NCI-H460 (cell line): Measurements from ENCODE around the gene PCDH9. TPM values are rescaled to one million over a fixed set of nuclear protein-coding genes. Genes with fewer than 3 reads are reported as not detected.

Source experiments
- DNase-seq: peaks from one replicate; pipeline ENCODE4 v3.0.0-alpha.2; 2016; ENCODE audit warnings: low read depth; ENCODE audit errors: extremely low read depth
- total RNA-seq: library from RNA; depleted of rRNA; stranded (reverse); fragments of >200 nt; shearing (Covaris generic); gene quantifications from 2 replicates; pipeline ENCODE4 v1.2.3, GENCODE V29; 2014

PCDH9 gene
- total RNA-seq, 1 experiment from 2014 or later, result 3.0 TPM

DNA sequence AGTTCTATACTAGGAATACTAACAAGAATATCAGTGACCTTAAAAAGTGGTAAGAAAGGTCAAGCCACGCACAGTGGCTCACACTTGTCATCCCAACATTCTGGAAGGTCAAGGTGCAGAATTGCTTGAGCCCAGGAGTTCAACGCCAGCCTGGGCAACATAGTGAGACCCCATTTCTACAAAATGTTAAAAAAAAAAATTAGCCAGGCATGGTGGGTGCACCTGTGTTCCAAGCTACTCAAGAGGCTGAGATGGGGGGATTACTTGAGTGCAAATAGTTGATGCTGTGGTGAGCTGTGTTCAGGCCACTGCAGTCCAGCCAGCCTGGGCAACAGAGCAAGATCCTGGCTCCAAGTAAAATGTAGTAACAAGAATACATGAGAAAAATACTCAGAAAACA lies 61.8 kb downstream of the PCDH9 start:
- DNase-seq, result no peak

DNA sequence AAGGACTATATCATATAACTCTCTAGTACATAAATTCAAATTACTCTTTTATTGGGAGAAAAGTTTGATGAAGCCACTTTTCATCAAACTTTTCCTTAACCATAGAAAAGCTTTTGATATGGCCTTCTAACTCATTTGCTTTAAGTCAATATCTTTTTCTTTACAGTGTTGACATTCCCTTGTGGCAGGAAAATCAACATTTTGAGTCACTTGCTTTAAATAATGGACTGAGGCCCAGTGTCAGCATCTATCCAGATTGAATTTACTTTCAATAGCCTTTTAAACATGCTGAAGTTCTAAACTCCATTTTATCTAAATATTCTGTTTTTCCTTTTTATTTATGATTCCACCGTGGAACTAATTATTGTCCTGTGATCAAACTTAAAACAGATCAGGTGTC lies 62.7 kb downstream of the PCDH9 start:
- DNase-seq, result no peak

DNA sequence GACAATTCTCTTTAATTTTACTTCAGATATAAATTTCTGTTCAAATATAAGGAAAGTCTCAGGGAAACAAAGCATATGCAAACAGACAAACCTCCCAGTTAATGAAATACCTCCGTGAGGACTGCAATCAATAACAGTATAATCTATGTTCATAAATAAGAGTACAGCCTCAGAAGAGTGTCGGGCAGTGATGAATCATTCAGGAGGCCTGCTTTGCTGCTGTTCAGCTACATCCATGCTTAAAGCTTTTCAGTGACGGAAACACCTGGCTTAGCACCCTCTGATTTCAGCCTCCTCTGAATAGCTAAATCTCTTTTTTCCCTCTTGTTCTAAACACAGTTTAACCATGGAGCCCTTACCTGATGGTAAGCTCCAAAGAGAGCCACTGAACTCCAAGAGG lies 69.0 kb downstream of the PCDH9 start:
- DNase-seq, result no peak

DNA sequence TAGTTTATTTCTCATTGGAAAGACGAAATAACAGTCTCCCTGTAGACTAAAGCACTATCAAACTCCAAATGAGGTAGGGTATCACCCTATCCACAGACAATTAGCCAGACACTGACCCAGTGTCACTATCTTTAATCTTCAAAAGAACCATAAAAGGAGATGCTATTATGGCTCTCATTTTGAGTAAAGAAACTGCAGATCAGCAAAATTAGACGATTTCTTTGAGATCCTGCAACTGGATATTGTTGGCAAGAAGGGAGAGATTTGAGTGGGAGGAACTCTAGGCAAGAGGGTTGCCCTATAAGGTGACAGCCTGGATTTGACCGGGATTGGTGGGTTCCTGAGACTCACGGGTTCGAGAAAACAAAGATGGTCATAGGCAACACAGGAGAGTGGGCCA lies 71.2 kb downstream of the PCDH9 start:
- no peak for DNase-seq

DNA sequence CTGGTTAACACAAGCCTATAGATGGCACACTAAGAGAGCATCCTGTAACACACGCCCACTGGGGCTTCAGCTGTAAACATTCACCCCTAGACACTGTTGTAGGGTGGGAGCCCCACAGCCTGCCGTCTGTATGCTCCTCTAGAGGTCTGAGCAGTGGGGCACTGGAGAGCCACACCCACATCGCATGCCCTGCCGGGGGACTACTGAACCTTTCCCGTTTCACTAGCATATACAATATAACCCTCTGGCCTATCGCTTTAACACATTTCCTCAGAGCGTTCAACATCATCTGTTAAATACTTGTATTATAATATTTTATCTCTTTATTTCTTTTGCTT lies 73.4 kb downstream of the PCDH9 start:
- DNase-seq, result no peak

DNA sequence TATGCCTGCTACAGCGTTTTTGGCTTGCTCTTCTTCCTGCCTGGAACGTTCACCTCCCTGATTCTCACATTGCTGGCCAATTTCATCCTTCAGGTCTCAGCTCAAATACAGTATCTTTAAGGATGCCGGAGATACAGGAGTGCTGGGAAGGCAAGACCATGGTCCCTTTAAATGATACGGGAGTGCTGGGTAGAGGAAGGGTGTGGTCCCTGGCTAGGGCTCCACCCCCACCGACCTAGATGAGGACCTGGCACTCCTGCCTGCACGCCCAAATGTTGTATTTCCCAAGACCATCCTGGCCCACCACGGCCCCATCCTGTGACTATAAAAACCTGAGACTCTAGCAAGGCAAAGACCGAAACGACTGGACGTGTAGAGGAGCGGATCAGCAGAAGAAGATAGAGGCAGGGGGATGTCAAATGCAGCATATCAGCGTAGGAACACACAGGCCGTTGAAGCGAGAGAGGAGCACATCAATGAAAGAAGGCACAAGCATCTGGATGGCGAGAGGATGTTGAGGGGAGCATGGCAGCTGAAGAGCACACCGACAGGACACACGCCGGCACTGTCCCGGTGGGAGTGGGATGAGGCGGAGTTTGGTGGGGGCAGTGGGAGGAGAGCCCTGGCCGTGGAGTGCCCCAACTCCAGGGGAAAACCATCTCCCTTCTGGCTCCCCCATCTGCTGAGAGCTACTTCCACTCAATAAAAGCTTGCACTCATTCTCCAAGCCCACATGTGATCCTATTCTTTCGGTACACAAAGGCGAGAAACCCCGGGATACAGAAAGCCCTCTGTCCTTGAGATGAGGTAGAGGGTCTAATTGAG lies 74.0 kb downstream of the PCDH9 start:
- no peak for DNase-seq

DNA sequence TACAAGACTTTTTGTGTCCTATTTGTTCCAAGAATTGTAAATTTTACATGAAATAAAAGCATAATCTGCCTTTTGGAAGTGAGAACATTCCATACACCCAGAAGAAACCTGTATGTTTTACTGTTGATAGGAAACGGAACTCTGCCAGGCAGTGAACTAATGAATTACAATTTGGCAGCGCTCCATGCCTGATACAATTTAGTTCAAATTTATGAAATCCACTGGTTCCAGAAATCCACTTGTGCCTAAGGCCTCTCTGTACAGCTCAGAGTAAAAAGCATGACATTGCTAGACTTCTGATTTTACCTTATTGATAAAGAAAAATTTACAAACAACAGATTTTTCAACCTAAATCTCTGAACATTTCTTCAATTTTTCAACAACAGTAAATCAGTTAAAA lies 78.1 kb downstream of the PCDH9 start:
- DNase-seq, result no peak

DNA sequence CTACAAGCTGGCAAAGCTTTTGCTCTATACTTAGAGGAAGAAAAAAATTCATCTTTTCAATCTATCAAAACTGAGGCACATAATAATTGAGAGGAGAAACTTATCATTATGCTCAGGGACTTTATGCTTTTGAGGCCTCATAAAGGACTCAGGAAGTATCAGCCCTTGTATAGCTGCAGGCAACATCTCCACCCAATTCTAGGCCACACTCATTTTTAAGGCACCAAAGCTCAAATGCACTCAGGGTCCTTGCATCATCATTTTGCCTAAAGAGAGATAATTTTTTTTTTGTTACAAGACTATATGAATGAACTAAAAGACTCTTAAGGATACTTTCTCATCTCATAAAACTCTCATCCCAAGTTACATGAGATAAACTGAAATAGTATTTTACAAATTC lies 78.5 kb downstream of the PCDH9 start:
- DNase-seq, result no peak

DNA sequence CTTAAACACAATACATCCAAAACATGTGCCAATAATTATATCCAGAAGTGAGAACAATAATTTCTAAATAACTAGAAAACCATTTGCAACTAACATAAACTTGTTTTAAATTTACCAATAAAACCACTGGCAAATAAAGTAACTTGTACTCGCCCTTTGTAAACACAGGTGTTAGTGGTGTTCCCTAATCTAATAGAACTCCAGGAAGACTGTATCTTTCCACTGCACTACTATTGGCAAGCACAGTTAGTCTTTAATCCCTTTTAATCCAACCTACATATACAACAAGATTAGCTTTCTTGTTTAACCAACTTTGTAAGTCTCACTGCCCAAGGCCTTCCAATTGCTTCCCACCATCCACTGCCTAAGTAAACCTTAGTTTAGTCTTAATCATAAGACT lies 79.5 kb downstream of the PCDH9 start:
- no peak for DNase-seq

DNA sequence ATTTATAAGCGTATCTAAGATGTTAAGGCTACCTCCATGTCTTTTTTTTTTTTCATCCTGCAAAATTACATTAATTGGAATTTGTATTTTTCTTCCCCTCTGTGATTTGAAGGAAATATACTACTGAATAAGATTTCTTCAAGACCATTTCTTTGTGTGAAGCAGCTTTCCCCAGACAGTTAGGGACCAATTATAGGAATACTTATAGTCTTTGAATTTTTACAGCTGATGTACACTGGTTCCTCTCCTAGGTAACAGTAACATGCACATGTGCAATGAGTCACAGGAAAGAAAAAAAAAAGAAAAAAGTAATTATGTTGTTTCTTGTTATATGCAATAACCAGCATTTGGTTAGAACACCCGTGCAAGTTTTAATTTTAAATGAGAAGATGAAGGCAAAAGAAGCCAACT lies 82.0 kb downstream of the PCDH9 start:
- no peak for DNase-seq

DNA sequence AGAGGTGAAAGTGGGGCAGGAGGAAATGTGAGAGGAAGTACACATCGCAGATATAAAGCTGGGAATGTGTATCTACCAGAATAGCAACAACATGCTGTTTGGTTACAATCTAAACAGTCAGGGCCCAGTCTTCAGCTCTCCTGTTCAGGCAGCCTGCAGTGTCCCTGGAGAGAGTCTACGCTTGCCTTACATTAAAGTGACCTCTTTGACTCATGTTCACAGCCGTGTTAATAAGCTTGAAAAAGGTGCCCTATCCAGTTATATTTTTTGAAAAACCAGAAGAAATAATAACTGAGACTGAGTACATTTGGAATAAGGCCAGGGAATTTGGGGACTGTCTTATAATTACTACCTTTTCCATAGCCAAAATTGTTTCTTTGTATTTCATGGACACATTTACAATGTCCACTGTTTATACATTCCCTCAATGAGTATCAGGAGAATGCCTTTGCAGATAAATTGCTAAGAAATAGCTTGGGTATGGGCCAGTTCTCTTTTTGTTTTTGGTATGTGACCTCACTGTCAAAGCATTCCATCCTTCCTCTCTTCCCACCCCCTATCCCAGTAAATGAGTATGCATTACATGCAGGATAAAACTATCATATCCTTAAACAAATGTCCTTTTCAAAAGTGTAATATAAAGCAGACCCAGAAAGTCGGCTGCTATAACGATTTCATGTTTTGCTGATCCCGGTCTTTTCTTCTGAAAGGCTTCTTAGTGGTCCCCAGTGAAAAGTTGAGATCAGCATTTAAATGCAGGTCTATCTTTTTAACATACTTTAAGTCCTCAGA lies 82.6 kb downstream of the PCDH9 start:
- no peak for DNase-seq

DNA sequence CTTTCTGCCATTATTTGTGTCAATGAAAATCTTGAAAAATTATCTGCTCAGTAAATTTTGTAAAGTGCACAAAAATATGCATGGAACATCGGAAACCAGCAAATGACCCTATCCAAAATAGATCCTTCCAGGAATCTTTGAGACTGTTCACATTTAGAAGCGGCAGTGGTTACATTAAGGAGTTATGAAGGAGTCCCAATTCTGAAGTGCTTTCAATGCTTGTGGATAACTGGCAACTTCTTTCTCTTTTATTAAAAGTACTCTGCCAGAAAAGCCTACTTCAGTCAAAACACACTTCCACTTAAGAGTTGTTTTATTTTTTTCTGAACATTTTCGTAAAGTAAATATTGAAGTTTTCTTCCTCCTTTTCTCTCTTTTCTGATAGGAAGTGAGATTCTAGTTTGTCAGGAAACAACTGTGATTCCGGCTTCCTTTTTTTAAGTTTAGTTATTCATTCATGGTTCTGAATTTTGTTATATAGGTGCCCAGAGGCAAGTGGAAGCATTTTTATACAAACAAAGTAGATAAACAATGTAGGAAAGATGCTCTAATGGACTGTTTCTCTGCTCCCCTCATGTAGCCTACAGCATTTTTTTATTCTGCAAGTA lies 83.5 kb downstream of the PCDH9 start:
- DNase-seq, result no peak

DNA sequence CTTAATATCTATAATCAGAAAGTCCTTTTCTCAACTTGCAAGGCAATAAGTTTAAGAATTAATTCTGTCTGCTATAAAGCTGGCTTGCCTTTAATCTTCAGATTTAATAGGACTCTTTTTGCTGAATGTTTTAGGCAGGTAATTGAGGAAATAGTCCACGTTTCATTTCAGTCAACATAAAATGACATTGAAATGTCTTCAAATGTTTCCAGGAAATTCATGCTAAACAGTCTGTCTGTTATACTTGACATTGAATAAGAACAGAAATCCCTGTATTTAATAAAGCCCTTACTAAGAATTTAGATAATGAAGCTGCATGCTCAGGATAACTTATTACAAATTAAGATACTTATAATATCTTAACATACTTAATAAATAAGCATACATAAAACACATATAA lies 84.2 kb downstream of the PCDH9 start:
- no peak for DNase-seq

DNA sequence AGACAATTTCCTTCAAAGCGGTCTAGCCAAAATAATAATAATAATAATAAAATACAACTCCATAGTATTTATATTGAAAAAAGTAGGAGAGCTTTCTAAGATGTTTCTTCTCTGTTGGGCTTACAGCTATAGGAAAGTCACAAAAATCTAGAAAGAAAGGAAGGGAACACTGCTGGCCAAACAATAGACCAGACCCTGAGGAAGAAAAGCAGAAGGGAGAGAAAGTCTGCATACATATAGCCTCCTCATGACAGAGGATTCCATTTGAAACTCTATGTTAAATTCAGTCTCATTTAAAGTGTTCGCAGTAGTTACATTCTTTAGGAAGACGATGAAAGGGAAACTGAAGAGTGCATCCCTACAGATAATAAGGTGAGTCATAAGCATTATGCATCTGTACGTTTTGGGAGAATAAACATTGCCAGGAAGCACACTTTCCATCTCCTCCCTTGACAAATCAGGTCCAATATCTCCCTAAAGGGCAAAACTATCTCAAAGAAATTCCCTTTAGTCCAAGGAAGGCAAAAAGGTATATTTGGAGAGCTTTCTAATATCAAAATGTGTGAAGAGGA lies 86.5 kb downstream of the PCDH9 start:
- DNase-seq, result no peak

DNA sequence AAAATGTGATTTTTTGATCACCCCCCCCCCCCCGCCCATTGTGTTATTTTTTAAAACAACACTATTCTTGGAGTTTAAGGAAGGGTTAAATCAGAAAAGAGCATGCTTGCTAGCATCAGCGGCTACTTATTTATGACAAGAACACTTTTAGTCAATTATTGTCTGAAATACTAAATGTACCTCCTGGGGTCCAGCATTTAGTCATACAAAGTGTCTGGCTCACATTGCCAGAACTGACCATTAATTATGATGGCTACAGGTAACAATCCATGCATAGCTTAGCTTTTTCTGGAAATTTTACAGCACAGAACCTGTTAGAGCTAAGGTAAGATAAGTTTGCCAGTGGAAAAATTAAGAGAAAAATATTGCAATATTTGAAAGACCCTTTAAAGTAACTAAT lies 90.1 kb downstream of the PCDH9 start:
- no peak for DNase-seq

DNA sequence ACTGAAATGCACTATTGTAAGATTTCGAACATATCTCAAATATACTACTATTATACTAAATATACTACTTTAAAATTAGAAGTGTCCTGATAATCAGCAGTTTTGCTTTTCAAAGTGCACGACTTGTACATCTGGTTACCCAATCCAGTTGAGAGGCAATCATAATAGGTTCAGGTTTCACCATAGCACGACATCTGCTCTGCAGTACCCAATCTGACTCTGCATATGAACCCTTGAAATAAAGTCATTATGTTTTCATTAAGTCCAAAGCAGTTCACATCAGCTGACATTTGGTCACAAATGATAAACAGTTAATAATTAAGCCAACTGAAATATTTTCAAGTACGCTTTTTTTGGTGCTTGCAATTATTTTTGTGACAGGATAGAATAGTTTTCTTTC lies 90.6 kb downstream of the PCDH9 start:
- DNase-seq, result no peak

DNA sequence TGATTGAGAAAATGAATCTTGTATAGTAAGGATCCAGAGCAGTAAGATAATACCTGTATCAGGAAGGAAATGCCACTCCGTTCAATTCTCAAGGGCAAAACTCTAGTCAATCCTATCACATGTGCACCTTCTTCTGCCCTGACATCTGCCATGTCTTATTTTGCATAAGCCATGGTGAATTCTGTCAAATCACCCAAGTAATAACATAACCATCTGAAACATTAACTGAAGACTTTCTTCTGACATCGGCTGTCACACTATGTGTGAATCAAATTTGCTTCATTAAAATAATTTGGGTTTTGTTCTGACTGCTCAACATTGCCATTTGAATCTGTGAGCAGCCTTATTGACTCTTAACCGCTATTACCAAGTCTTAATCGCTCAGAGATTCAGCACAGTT lies 91.2 kb downstream of the PCDH9 start:
- DNase-seq, result no peak

DNA sequence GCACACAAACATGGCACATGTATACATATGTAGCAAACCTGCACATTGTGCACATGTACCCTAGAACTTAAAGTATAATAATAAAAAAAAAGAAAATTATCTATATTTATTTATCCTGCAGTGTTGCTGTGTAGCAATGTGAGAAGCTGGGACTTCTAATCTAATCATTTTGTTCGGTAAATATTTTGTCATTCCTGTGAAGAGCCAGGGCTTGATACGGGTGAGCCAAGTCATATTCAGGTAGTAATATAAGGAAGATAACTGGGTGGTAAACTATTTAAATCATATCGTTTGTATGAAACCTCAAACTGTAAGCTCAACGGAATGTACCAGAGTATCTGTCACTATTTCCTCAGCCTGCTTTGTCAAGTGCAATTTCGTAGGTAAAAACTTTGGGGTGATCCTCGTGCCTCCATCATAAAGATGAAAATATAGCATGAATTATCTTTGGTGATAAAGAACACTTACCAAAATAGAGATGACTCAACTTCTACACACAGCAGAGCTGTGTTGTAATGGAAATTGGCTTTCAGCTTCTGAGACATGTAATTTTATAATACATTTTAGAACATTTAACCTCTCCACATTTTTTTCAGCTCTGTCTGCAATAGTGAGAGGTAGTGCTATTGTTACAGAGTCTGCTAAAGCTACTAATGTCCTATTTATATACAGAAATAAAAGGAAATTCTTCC lies 92.9 kb downstream of the PCDH9 start:
- DNase-seq, result no peak

DNA sequence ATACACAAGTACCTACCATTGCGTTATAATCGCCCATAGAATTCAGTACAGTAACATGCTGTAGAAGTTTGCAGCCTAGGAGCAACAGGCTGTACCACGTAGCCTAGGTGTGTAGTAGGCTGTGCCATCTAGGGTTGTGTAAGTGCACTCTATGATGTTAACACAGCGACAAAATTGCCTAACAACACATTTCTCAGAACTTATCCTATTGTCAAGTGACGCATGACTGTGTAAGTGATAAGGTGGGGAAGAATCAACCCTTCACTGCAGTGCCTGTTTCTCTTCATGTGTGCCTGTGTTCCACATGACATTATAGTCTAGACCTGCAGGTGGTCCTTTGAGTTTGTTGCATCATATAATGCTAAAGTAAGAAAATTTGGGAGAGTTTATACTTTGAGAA lies 94.0 kb downstream of the PCDH9 start:
- no peak for DNase-seq

DNA sequence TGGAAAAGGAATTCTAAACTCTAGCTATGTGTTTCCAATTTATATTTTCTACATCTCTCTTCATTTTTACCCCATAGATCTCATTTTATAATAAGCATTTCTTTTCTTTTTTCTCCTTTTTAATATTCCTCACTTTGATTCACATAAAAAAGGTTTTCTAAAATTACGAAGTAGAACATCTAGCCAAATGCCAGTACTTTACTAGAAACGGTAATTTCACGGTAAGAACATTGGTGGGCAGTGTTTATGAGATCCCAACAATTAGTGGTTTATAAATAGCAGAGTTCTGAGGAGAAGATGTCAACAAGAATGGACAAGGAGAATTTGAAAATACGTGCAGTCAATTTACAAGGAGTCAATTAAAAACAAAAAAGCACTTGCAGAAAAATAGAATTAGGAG lies 94.8 kb downstream of the PCDH9 start:
- no peak for DNase-seq
